ENCODE data around the gene MTCL1. TPM values are rescaled to one million over a fixed set of nuclear protein-coding genes. Genes with fewer than 3 reads are reported as not detected.

The MTCL1 gene
- total RNA-seq, 3 donors from 2014 or later (not counting 1 experiment from before 2014, with no cell fraction given): 0.38 to 1.5 (median 0.43) TPM

DNA sequence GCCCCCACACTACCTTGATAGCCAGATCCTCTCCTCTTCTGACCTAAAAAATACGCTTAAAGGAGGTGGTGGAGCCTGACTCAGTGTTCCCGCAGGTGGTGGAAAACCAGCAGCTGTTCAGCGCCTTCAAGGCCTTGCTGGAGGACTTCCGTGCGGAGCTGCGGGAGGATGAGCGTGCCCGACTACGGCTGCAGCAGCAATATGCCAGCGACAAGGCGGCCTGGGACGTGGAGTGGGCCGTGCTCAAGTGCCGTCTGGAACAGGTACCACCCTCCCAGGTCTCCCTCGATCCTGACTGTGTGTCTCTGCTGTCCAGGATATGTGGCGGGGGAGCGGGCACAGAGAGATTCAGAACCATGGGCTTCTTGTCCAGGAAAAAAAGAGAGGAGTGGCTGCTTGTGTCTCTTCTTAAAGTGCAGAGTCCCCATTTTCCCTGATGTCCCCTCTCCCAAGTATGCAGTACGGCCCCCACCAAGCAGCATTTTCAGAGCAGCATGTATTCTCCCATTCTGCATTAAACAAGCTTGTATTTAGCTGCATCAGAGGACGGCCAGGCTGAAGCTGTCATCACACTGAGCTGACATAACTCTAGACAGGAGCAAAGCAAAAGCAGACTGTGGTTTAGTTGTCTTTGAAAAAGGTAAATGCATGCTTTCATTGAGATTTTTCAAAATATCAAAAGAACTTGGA is 101.6 kb downstream of the MTCL1 start:
- H3K27ac ChIP-seq (ENCODE audit: low read length): no peak overlapping the region
- peaks cover 0 to 3% of the 10 kb centered on the region in 2 donors for H3K4me1 Mint-ChIP-seq
- DNase-seq (no peak), ATAC-seq (no peak)
- H3K9me3 ChIP-seq (ENCODE audit: control insufficient read depth, insufficient read depth, low read length): no peaks in the 10 kb centered on the region
- H3K4me3 ChIP-seq (ENCODE audit: low read length): no peak overlapping the region
- H3K36me3 ChIP-seq (ENCODE audit: control insufficient read depth, insufficient read depth, low read length): no peaks in the 10 kb centered on the region
- no peaks in the 10 kb centered on the region for H3K36me3 Mint-ChIP-seq
- H3K27me3 ChIP-seq (ENCODE audit: control insufficient read depth, insufficient read depth, low read length): no peaks in the 10 kb centered on the region
- H3K27ac Mint-ChIP-seq: no peak overlapping the region
- 94% methylated on average over 19 of the region's 19 CpGs for WGBS (ENCODE audit: insufficient coverage)
- H3K27me3 Mint-ChIP-seq (ENCODE audit: low read depth in 2 of 2): peaks cover 13% of the 10 kb centered on the region in 2 donors
- H3K4me3 Mint-ChIP-seq: no peak overlapping the region
- no peaks in the 10 kb centered on the region for H3K9me3 Mint-ChIP-seq
- TF ChIP-seq CTCF (IDR thresholded peaks at IDR 0.05): no peak
- intact Hi-C loops (cut with micrococcal nuclease): no loop called here
- H3K4me1 ChIP-seq (ENCODE audit: control insufficient read depth, insufficient read depth, low read length): peaks cover 3% of the 10 kb centered on the region

GRCh38 chr18:8807488-8807805 is 102.1 kb downstream of the MTCL1 start:
- 25% methylated on average over 3 of the region's 3 CpGs for WGBS (ENCODE audit: insufficient coverage)
- peak in 1 of 3 donors; percentile 35 for ATAC-seq

DNA sequence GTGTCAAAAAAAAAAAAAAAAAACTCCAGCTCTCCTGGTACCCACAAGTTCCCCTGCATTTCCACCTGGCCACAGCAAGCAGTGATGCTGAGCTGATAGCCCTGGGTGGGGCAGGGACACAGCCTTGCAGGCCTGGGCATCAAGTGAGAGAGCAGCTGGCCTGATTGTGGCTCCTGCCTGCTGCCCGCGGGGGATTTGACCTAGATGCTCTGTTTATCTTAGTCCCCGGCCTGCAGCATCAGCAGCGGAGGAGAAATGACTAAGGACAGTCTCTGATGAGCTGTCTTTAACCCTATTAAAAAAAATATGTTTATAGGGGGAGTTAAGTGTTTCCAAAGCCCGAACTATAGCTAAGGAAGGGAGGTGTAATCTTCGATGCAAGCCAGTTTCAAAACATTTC is 102.6 kb downstream of the MTCL1 start:
- 65% methylated on average over 6 of the region's 6 CpGs for WGBS (ENCODE audit: insufficient coverage)
- H3K27me3 ChIP-seq (ENCODE audit: control insufficient read depth, insufficient read depth, low read length): no peaks in the 10 kb centered on the region
- H3K27ac Mint-ChIP-seq: no peak overlapping the region
- H3K4me3 ChIP-seq (ENCODE audit: low read length): no peak overlapping the region
- intact Hi-C loops (cut with micrococcal nuclease): no loop called here
- DNase-seq (no peak), ATAC-seq (no peak)
- peaks cover 3% of the 10 kb centered on the region for H3K4me1 ChIP-seq (ENCODE audit: control insufficient read depth, insufficient read depth, low read length)
- H3K9me3 Mint-ChIP-seq: no peaks in the 10 kb centered on the region
- H3K4me1 Mint-ChIP-seq: peaks cover 0 to 3% of the 10 kb centered on the region in 2 donors
- H3K27me3 Mint-ChIP-seq (ENCODE audit: low read depth in 2 of 2): peaks cover 17 to 22% of the 10 kb centered on the region in 2 donors
- no peak overlapping the region for H3K4me3 Mint-ChIP-seq
- no peak overlapping the region for H3K27ac ChIP-seq (ENCODE audit: low read length)
- no peaks in the 10 kb centered on the region for H3K36me3 Mint-ChIP-seq
- no peak for TF ChIP-seq CTCF (IDR thresholded peaks at IDR 0.05)
- H3K36me3 ChIP-seq (ENCODE audit: control insufficient read depth, insufficient read depth, low read length): no peaks in the 10 kb centered on the region
- H3K9me3 ChIP-seq (ENCODE audit: control insufficient read depth, insufficient read depth, low read length): no peaks in the 10 kb centered on the region

More at GRCh38 chr18:8807488-8807805, 102.1 kb downstream of the MTCL1 start:
- TF ChIP-seq CTCF (IDR thresholded peaks at IDR 0.05): no peak
- Histone ChIP-seq H3K27me3 (ENCODE audit: control insufficient read depth, insufficient read depth, low read length) (no peaks in the 10 kb centered on the region), H3K27ac (ENCODE audit: low read length) (no peak overlapping the region), H3K36me3 (ENCODE audit: control insufficient read depth, insufficient read depth, low read length) (no peaks in the 10 kb centered on the region), H3K9me3 (ENCODE audit: control insufficient read depth, insufficient read depth, low read length) (no peaks in the 10 kb centered on the region), H3K4me3 (ENCODE audit: low read length) (no peak overlapping the region), H3K4me1 (ENCODE audit: control insufficient read depth, insufficient read depth, low read length) (peaks cover 3% of the 10 kb centered on the region)
- no peak overlapping the region for H3K4me3 Mint-ChIP-seq
- DNase-seq: peak in 1 of 2 donors; percentile 25
- H3K4me1 Mint-ChIP-seq: peaks cover 0 to 3% of the 10 kb centered on the region in 2 donors
- H3K36me3 Mint-ChIP-seq: no peaks in the 10 kb centered on the region
- H3K9me3 Mint-ChIP-seq: no peaks in the 10 kb centered on the region
- peaks cover 13 to 16% of the 10 kb centered on the region in 2 donors for H3K27me3 Mint-ChIP-seq (ENCODE audit: low read depth in 2 of 2)
- intact Hi-C loops (cut with micrococcal nuclease): no loop called here
- H3K27ac Mint-ChIP-seq: no peak overlapping the region

DNA sequence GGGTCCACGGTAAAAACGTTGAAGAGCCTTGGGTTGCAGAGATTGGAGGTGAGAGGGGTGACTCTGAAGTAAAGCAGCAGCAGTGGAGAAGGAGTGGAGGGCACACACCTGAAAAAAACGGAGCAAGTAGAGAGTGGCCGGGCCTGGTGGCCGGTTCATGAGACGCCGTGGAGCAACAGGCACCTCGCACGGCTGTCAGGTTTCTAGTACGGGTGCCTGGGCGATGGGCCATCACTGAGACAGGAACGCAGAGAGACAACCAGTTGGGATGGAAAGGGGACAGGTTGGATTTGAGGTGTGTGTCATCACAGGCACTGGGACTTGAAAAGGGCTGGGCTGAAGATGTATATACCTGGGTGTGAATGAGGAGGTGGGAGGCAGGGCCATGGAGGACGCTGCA is 104.2 kb downstream of the MTCL1 start:
- Histone ChIP-seq H3K4me1 (ENCODE audit: control insufficient read depth, insufficient read depth, low read length) (peaks cover 3% of the 10 kb centered on the region), H3K36me3 (ENCODE audit: control insufficient read depth, insufficient read depth, low read length) (no peaks in the 10 kb centered on the region), H3K9me3 (ENCODE audit: control insufficient read depth, insufficient read depth, low read length) (no peaks in the 10 kb centered on the region), H3K27ac (ENCODE audit: low read length) (no peak overlapping the region), H3K27me3 (ENCODE audit: control insufficient read depth, insufficient read depth, low read length) (no peaks in the 10 kb centered on the region), H3K4me3 (ENCODE audit: low read length) (no peak overlapping the region)
- 93% methylated on average over 13 of the region's 13 CpGs for WGBS (ENCODE audit: insufficient coverage)
- no peaks in the 10 kb centered on the region for H3K36me3 Mint-ChIP-seq
- DNase-seq (no peak), ATAC-seq (no peak)
- no peak for TF ChIP-seq CTCF (IDR thresholded peaks at IDR 0.05)
- H3K4me1 Mint-ChIP-seq: peaks cover 0 to 3% of the 10 kb centered on the region in 2 donors
- H3K27me3 Mint-ChIP-seq (ENCODE audit: low read depth in 2 of 2): peaks cover 17 to 23% of the 10 kb centered on the region in 2 donors
- no peaks in the 10 kb centered on the region for H3K9me3 Mint-ChIP-seq
- no peak overlapping the region for H3K4me3 Mint-ChIP-seq
- intact Hi-C loops (cut with micrococcal nuclease): no loop called here
- no peak overlapping the region for H3K27ac Mint-ChIP-seq

All from natural killer cell (primary cell).